ENCODE data around the gene IGIP. TPM values are rescaled to one million over a fixed set of nuclear protein-coding genes. Genes with fewer than 3 reads are reported as not detected.

The IGIP gene
- total RNA-seq, 4 donors from 2014 or later = 6.7 to 13.1 (median 8.2) TPM

DNA sequence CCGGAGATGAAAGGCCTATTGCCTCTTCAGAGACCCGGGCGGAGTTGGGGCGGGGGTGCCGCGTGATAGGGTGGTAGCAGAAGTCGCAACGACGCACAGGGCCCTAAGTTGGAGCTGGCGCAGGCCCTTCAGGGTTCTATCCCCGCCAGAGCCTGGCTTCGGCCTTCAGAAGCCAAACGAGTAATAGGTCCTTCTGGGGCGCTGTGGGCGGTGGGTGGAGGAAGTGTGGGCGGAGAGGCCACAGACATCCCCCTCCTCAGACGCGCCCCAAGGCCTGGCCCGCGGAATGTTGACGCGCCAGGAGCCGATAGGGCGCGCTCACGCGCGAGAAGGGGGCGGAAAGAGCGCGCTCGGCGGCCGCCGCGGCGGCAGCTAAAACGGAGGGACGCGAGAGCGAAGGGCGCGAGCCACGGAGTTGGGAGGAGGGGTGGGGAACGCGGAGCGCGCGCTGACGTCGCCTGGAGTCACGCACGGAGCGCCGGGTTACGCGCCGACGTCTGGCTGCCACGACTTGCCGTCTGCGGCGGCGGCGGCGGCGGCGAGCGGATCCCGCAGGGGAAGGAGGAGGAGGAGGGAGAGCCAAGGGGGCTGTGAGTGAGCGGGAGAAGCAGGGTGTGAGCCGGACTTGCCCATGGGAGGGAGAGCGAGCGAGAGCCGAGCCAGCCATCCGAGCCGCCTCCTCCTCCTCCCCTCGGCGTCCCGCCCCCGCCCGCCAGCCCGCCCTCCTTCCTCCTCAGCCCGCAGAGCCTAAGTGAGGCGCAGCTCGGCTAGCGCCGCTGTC is 18.2 kb upstream of the IGIP start:
- peak overlapping the region; percentile 80 to 89 (median 84) for H3K4me3 ChIP-seq
- no peaks in the 10 kb centered on the region for H3K9me3 ChIP-seq
- H3K4me1 ChIP-seq = peaks cover 34 to 39% of the 10 kb centered on the region in 2 donors
- ATAC-seq (peak; percentile 94 to 96), DNase-seq (peak; percentile 88 to 92)
- H3K36me3 ChIP-seq = no peaks in the 10 kb centered on the region
- H3K27ac ChIP-seq = peak overlapping the region; percentile 98 to 100 (median 98)
- in situ Hi-C loops (cut with MboI; ENCODE audit: low sequenced_read_pairs in 4 of 4) = no loop called here
- no peaks in the 10 kb centered on the region for H3K27me3 ChIP-seq
- TF ChIP-seq, protein P1, sequence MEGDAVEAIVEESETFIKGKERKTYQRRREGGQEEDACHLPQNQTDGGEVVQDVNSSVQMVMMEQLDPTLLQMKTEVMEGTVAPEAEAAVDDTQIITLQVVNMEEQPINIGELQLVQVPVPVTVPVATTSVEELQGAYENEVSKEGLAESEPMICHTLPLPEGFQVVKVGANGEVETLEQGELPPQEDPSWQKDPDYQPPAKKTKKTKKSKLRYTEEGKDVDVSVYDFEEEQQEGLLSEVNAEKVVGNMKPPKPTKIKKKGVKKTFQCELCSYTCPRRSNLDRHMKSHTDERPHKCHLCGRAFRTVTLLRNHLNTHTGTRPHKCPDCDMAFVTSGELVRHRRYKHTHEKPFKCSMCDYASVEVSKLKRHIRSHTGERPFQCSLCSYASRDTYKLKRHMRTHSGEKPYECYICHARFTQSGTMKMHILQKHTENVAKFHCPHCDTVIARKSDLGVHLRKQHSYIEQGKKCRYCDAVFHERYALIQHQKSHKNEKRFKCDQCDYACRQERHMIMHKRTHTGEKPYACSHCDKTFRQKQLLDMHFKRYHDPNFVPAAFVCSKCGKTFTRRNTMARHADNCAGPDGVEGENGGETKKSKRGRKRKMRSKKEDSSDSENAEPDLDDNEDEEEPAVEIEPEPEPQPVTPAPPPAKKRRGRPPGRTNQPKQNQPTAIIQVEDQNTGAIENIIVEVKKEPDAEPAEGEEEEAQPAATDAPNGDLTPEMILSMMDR (IDR thresholded peaks at IDR 0.05 in 4 of 5, conservative IDR thresholded peaks at IDR 0.05 in 1 of 5) = peak in 4 of 5 experiments; percentile 21 to 37 (median 30)
- TF ChIP-seq POLR2A (IDR thresholded peaks at IDR 0.05) = peak; percentile 91 to 93
- intact Hi-C loops (cut with DNase I; ENCODE audit: low total_unique reads) = loop anchor here (2.0 kb wide), 2 partner anchors 65 to 67 kb away; partner anchors contain the start of genes CYSTM1 and NRG2

DNA sequence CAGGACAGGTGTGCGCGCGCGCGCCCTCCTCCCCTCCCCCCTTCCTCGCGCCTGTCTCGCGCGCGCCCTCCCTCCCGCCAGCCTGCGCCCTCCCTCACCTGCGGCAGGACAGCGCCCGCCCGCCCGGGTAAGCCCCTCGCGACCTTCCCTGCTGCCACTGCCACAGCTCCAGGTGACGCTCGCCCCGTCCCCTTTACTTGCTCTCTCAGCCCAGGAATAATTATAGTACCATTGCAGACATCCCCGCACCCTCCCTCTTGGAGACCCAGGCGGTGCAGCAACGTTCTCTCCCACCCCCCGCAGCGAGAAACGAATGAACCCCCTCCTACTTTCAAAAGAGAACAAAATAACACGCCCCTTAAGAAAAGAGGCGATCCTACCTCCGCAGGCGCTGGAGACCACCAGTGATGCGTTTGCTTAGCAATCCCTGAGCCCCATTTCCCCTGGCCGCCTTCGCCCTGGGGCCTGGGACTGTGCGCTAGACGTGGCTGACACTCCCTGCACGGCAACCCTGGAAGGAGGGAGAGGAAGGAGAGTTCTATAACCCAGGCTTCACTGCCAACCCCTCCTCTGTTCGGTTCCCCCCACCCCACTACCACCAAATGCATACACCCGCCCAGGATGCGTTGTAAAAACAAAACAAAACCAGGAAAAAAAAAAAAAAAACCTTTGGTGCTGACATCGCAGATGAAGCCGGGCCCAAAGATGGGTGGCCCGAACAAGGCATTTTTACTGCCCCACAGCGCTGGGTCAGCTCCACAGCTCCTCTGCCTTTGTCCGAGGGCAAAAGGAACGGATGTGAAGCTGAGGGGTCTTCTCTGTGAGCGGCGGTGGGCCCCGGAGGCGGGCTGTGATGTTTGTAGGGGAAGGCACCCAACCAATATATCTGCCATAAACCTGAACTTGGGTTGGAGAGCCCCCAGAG is 17.4 kb upstream of the IGIP start:
- peak overlapping the region; percentile 98 to 100 (median 98) for H3K27ac ChIP-seq
- ATAC-seq (peak in 1 of 2 donors; percentile 12), DNase-seq (peak in 1 of 2 donors; percentile 18)
- H3K4me1 ChIP-seq = peaks cover 35 to 48% of the 10 kb centered on the region in 2 donors
- no peaks in the 10 kb centered on the region for H3K36me3 ChIP-seq
- no peak for TF ChIP-seq POLR2A (IDR thresholded peaks at IDR 0.05)
- TF ChIP-seq, protein P1 (IDR thresholded peaks at IDR 0.05 in 4 of 5, conservative IDR thresholded peaks at IDR 0.05 in 1 of 5) = no peak
- intact Hi-C loops (cut with DNase I; ENCODE audit: low total_unique reads) = loop anchor here (2.0 kb wide), 1 partner anchor 66 kb away; the partner anchor contains the start of gene CYSTM1
- H3K27me3 ChIP-seq = no peaks in the 10 kb centered on the region
- H3K9me3 ChIP-seq = no peaks in the 10 kb centered on the region
- peak overlapping the region; percentile 80 to 89 (median 84) for H3K4me3 ChIP-seq
- in situ Hi-C loops (cut with MboI; ENCODE audit: low sequenced_read_pairs in 4 of 4) = no loop called here

DNA sequence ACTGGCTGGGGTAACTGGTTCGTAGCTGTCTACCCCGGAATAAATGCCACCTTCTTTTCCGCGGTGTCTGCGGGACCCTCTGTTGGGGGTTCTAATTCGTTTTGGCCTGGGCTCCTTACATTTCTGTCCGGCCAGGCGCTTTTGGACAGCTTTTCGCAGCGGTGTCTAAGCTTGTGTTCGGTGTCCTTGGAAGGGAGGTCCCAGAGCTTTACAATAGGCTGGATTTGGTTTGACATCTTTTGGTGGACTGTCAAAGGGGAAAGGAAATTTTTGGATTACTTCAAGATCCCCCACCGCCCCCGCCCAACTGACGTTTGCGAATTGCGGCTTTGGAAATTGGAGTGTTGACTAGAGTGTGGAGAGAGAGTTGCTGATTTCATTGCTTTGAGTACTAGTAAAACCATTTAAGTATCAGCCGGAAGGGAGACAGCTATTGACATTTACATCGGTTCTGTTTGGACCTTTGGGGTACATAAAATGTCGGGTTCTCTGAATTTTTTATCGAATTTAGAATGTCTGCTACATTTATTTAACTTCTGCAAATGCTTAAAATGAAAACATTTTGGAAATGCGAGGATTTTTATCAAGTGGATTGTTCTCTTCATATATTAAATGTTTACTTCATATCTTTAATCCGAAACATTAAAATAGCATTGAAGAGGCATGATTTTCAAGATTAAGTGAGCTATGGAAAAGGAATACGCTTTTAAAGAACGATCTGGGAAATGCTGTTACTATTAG is 16.5 kb upstream of the IGIP start:
- Histone ChIP-seq H3K27me3 (no peaks in the 10 kb centered on the region), H3K36me3 (no peaks in the 10 kb centered on the region), H3K4me1 (peaks cover 35 to 49% of the 10 kb centered on the region in 2 donors), H3K27ac (peak overlapping the region; percentile 98 to 100 (median 98)), H3K4me3 (peak overlapping the region; percentile 80 to 89 (median 84)), H3K9me3 (no peaks in the 10 kb centered on the region)
- in situ Hi-C loops (cut with MboI; ENCODE audit: low sequenced_read_pairs in 4 of 4) (no loop called here), intact Hi-C loops (cut with DNase I; ENCODE audit: low total_unique reads) (loop anchor here (2.0 kb wide), 1 partner anchor 66 kb away; the partner anchor contains the start of gene CYSTM1)
- TF ChIP-seq, protein P1 (IDR thresholded peaks at IDR 0.05 in 4 of 5, conservative IDR thresholded peaks at IDR 0.05 in 1 of 5) = no peak
- no peak for TF ChIP-seq POLR2A (IDR thresholded peaks at IDR 0.05)
- no peak for ATAC-seq
- no peak for DNase-seq
